Upper lobe of right lung (tissue), 1 donor: ENCODE results near the gene KCNMA1. TPM values are rescaled to one million over a fixed set of nuclear protein-coding genes. Genes with fewer than 3 reads are reported as not detected.

Source experiments
- ATAC-seq: fragments of 200-7000 bp; cut with Tn5 transposase; one replicate; pipeline ENCODE4 v1.9.1; 2020; ENCODE audit warnings: mild to moderate bottlenecking, moderate library complexity
- DNase-seq: peaks from one replicate; pipeline ENCODE4 v3.0.0-alpha.2; 2020
- H3K27ac ChIP-seq: fragments of 200-600 bp; one replicate; pipeline ENCODE4 v1.8.0; 2022
- H3K27me3 ChIP-seq: fragments of 200-600 bp; one replicate; pipeline ENCODE4 v1.8.0; 2022; ENCODE audit warnings: mild to moderate bottlenecking
- H3K36me3 ChIP-seq: fragments of 200-600 bp; one replicate; pipeline ENCODE4 v1.8.0; 2022
- H3K4me1 ChIP-seq: fragments of 200-600 bp; one replicate; pipeline ENCODE4 v1.8.0; 2022
- H3K4me3 ChIP-seq: fragments of 200-600 bp; one replicate; pipeline ENCODE4 v1.8.0; 2022; ENCODE audit warnings: mild to moderate bottlenecking
- H3K9me3 ChIP-seq: fragments of 200-600 bp; one replicate; pipeline ENCODE4 v1.8.0; 2022
- intact Hi-C: fragments of 100-400 bp; cut with DNase I; formaldehyde crosslinking; loops from one replicate; pipeline ENCODE4 v1.11.0; 2022
- total RNA-seq: library from RNA; stranded (reverse); fragmentation: NEBNext Ultra II Directional; extraction: Animal tissue kit (Norgen Biotek cat#: 25700); gene quantifications from one replicate; pipeline ENCODE4 v1.2.1, GENCODE V29; 2021
- TF ChIP-seq, protein P1 (sequence below): fragments of 200-600 bp; IDR thresholded peaks from one replicate; pipeline ENCODE4 v1.8.0; 2022; ENCODE audit warnings: antibody characterized with exemption
- donor health status: DM: no; HTN: yes; CAD: no; lungs with severe emphysema.

Gene KCNMA1
- total RNA-seq, 1 donor from 2014 or later, result 26.3 TPM

DNA sequence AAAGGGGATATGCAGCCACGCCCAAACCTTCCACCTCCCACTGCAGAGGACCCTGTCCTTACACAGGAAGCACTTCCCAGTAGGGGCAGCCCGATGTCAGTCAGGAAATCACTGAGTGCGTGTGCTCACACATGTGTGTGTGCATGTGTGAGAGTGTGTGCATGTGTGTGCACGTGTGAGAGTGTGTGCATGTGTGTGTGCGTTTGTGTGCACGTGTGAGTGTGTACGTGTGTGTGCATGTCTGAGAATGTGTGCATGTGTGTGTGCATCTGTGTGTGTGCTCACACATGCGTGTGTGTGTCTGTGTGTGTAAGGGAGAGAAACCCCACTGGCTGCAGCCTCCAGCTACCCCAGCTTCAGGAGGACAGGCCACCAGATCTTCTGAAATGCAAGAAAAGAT lies 229.3 kb downstream of the KCNMA1 start:
- peaks cover 18% of the 10 kb centered on the region for H3K4me1 ChIP-seq
- H3K4me3 ChIP-seq, result no peak overlapping the region
- intact Hi-C loops, result no loop called here

DNA sequence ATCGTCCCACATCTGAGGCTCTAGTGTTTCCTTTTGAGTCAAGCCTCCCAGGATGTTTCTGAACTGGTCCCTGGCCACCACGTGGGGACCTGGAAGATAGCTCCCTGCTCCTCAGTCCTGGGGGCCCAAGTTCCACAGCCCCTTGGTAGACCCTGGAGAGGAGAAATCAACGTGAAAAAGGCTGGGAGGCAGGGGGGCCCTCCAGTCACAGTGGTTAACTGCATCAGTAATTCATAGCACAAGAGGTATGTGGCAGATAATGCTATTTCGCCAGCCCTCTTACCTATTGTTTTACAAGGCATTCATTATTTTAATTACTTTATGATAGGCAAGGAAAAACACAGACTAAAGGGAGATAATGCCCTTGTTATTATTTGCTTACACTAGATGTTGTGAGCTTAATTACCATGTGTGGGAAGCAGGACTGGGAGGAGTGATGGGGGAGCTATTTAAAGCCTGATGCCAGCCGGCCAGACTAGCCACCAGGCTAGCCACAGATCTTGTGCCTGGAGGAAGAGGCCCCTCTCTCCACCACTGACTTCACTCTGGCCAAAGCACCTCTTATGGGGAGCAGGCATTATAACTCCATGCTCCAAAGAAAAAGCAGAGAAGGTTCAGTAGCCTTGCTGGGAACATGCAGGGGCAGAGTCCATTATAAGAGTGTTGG lies 230.7 kb downstream of the KCNMA1 start:
- H3K4me3 ChIP-seq, result no peak overlapping the region

More for the DNA sequence above, 229.3 kb downstream of the KCNMA1 start:
- TF ChIP-seq, protein P1, sequence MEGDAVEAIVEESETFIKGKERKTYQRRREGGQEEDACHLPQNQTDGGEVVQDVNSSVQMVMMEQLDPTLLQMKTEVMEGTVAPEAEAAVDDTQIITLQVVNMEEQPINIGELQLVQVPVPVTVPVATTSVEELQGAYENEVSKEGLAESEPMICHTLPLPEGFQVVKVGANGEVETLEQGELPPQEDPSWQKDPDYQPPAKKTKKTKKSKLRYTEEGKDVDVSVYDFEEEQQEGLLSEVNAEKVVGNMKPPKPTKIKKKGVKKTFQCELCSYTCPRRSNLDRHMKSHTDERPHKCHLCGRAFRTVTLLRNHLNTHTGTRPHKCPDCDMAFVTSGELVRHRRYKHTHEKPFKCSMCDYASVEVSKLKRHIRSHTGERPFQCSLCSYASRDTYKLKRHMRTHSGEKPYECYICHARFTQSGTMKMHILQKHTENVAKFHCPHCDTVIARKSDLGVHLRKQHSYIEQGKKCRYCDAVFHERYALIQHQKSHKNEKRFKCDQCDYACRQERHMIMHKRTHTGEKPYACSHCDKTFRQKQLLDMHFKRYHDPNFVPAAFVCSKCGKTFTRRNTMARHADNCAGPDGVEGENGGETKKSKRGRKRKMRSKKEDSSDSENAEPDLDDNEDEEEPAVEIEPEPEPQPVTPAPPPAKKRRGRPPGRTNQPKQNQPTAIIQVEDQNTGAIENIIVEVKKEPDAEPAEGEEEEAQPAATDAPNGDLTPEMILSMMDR, result no peak
- DNase-seq (no peak), ATAC-seq (no peak)
- Histone ChIP-seq H3K27ac (no peak overlapping the region), H3K27me3 (no peaks in the 10 kb centered on the region), H3K36me3 (no peaks in the 10 kb centered on the region), H3K9me3 (no peaks in the 10 kb centered on the region)

DNA sequence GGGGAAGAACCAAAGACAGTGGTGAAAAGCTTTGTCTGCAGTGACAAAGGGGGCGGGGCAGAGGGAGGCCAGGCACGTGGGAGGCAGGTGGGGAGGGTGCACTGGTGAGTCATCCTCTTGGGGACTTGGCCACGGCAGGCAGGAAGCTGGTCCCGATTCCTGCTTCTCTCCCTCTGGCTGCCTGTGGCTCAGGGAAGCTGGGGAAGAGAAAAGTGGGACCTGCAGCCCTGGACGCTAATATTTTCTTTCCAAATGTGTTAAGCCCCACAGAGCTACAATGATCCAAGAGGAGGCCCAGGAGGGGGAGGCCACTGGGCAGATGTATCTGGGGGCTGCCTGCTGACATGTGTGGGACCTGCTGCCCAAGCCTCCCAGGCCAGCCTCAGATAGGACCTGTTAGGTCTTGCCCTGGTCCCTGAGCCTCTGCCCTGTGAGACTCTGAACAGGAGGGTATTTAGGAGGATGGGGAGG lies 231.8 kb downstream of the KCNMA1 start:
- DNase-seq (peak; percentile 89), ATAC-seq (peak; percentile 85)
- Histone ChIP-seq H3K27ac (no peak overlapping the region), H3K36me3 (no peaks in the 10 kb centered on the region), H3K4me3 (no peak overlapping the region), H3K27me3 (peaks cover 3% of the 10 kb centered on the region), H3K4me1 (peaks cover 18% of the 10 kb centered on the region), H3K9me3 (no peaks in the 10 kb centered on the region)
- TF ChIP-seq, protein P1, result no peak
- intact Hi-C loops, result no loop called here

More for the DNA sequence above, 230.7 kb downstream of the KCNMA1 start:
- TF ChIP-seq, protein P1, result no peak
- Histone ChIP-seq H3K27me3 (no peaks in the 10 kb centered on the region), H3K9me3 (no peaks in the 10 kb centered on the region), H3K4me1 (peaks cover 18% of the 10 kb centered on the region), H3K27ac (no peak overlapping the region), H3K36me3 (no peaks in the 10 kb centered on the region)
- intact Hi-C loops, result no loop called here
- DNase-seq (no peak), ATAC-seq (no peak)

DNA sequence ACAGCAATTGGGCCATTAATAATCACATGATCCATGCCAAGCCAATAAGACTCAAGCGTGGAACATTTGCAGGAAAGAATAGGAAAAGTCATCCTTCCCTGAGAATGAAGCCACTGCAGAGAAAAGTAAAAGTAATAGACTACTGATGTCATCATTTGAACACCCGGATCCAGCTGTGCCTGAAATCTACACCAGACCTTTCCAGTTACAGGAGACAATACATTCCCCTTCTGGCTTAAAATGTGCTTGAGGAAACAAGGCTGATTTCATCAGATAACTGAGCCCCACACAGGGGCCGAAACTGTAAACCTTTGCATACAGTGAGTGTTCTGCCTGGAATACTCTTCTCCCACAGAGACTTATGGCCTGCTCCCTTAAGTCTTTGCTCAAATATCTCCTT lies 232.8 kb downstream of the KCNMA1 start:
- Histone ChIP-seq H3K27me3 (peaks cover 3% of the 10 kb centered on the region), H3K4me1 (peaks cover 9% of the 10 kb centered on the region), H3K27ac (no peak overlapping the region), H3K36me3 (no peaks in the 10 kb centered on the region), H3K4me3 (no peak overlapping the region), H3K9me3 (no peaks in the 10 kb centered on the region)
- ATAC-seq, result no peak
- no peak for DNase-seq
- TF ChIP-seq, protein P1, result no peak
- intact Hi-C loops, result no loop called here

DNA sequence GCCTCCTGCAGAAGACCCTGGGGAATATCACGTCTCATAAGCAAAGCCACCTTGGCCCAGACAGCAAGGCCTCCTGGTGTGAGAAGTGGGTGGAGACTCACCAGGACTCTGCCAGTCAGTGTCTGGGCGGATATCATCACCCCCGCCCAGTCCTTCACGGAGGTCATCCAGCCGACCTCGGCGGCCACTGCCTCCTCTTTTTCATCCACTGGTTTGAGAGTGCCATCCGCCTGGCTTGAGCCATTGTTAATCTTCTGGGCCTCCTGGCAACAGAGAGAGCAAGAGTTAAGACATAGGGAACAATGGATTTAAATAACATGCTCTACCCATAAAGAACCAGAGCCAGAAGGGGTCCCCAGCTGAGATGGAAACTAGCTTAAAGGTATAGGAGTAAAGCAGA lies 233.8 kb downstream of the KCNMA1 start:
- no peak overlapping the region for H3K4me3 ChIP-seq
- H3K36me3 ChIP-seq, result no peaks in the 10 kb centered on the region
- peaks cover 6% of the 10 kb centered on the region for H3K4me1 ChIP-seq
- H3K27me3 ChIP-seq, result peaks cover 3% of the 10 kb centered on the region
- H3K9me3 ChIP-seq, result no peaks in the 10 kb centered on the region
- TF ChIP-seq, protein P1, result no peak
- intact Hi-C loops, result no loop called here
- ATAC-seq (no peak), DNase-seq (no peak)
- no peak overlapping the region for H3K27ac ChIP-seq

DNA sequence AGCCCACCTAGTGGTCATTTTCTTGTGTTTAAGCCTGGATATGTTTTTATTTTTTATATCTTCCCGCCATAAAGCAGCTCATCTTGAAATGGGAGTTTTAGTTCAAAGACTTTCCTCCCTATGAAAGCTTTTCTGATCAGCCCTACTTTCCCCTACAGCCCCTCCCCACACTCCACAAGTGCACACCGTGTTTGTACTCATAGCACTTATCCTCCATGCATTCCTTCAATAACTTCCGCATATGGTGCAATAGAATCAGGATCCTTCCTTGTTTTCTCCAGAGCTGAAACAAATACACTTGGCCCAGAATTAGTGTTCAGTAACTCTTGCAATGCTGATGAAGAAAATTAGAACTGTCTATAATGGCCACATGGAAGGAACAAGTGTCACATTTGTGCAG lies 235.9 kb downstream of the KCNMA1 start:
- Histone ChIP-seq H3K4me3 (no peak overlapping the region), H3K9me3 (no peaks in the 10 kb centered on the region), H3K4me1 (peaks cover 6% of the 10 kb centered on the region), H3K27ac (peak overlapping the region; percentile 60), H3K36me3 (no peaks in the 10 kb centered on the region), H3K27me3 (peaks cover 3% of the 10 kb centered on the region)
- intact Hi-C loops, result no loop called here
- TF ChIP-seq, protein P1, result no peak
- peak; percentile 83 for ATAC-seq
- no peak for DNase-seq
